Ishikawa (cell line): ENCODE data around the gene GALK2.

Experiments used
- CEBPB ChIP-seq: IDR thresholded peaks from 2 replicates; pipeline ENCODE4 v1.6.1; 2012
- CREB1 ChIP-seq: IDR thresholded peaks from 2 replicates; pipeline ENCODE4 v1.6.1; 2012; ENCODE audit warnings: low read depth
- EGR1 ChIP-seq: IDR thresholded peaks from 2 replicates; pipeline ENCODE4 v1.6.1; 2012
- EP300 ChIP-seq: IDR thresholded peaks from 2 replicates; pipeline ENCODE4 v1.6.1; 2012; ENCODE audit warnings: borderline replicate concordance
- MAX ChIP-seq: IDR thresholded peaks from 2 replicates; pipeline ENCODE4 v1.6.1; 2012
- NFIC ChIP-seq: IDR thresholded peaks from 2 replicates; pipeline ENCODE4 v1.6.1; 2012
- RAD21 ChIP-seq: IDR thresholded peaks from 2 replicates; pipeline ENCODE4 v1.6.1; 2012; ENCODE audit warnings: low read depth
- REST ChIP-seq: IDR thresholded peaks from 2 replicates; pipeline ENCODE4 v1.6.1; 2012; ENCODE audit warnings: low read depth, mild to moderate bottlenecking
- TAF1 ChIP-seq: IDR thresholded peaks from 2 replicates; pipeline ENCODE4 v1.6.1; 2012; ENCODE audit warnings: low read depth, mild to moderate bottlenecking
- TCF12 ChIP-seq: IDR thresholded peaks from 2 replicates; pipeline ENCODE4 v1.6.1; 2012; ENCODE audit warnings: low read depth
- TEAD4 ChIP-seq: IDR thresholded peaks from 2 replicates; pipeline ENCODE4 v1.6.1; 2012
- USF1 ChIP-seq: IDR thresholded peaks from 2 replicates; pipeline ENCODE4 v1.6.1; 2012
- YY1 ChIP-seq: IDR thresholded peaks from 2 replicates; pipeline ENCODE4 v1.6.1; 2012; ENCODE audit warnings: low read depth
- ZBTB7A ChIP-seq: IDR thresholded peaks from 2 replicates; pipeline ENCODE4 v1.6.1; 2012; ENCODE audit warnings: low read depth

The GALK2 gene

GRCh38 chr15:49255966-49256759 is 86.1 kb downstream of the GALK2 start:
- TF ChIP-seq USF1 (no peak), TEAD4 (no peak), CEBPB (no peak), TCF12 (no peak)

- TF ChIP-seq YY1: no peak
- TF ChIP-seq MAX: no peak
- no peak for TF ChIP-seq NFIC
- TF ChIP-seq TEAD4: no peak
- no peak for TF ChIP-seq REST
- no peak for TF ChIP-seq USF1
- TF ChIP-seq ZBTB7A: no peak
- no peak for TF ChIP-seq TCF12
- TF ChIP-seq CREB1: no peak
- TF ChIP-seq EGR1: no peak
- no peak for TF ChIP-seq EP300
Measured at GRCh38 chr15:49265911-49266310, 95.9 kb downstream of the GALK2 start.

- no peak for TF ChIP-seq EP300
- no peak for TF ChIP-seq USF1
Measured at GRCh38 chr15:49270541-49271421, 100.7 kb downstream of the GALK2 start.

GRCh38 chr15:49273734-49274318 is 103.8 kb downstream of the GALK2 start:
- no peak for TF ChIP-seq MAX
- TF ChIP-seq NFIC: no peak
- no peak for TF ChIP-seq REST
- TF ChIP-seq EGR1: no peak
- TF ChIP-seq CEBPB: no peak
- TF ChIP-seq TEAD4: no peak
- TF ChIP-seq CREB1: no peak

- TF ChIP-seq USF1 (no peak), CEBPB (no peak), EP300 (no peak), TCF12 (no peak), MAX (no peak), CREB1 (no peak), TAF1 (no peak), YY1 (no peak), EGR1 (no peak), RAD21 (no peak), REST (no peak), ZBTB7A (no peak)
Measured at GRCh38 chr15:49278751-49279150, 108.7 kb downstream of the GALK2 start.
